GM12878 (cell line): ENCODE data around the gene BSND. TPM values are rescaled to one million over a fixed set of nuclear protein-coding genes. Genes with fewer than 3 reads are reported as not detected.

Experiments used
- ATAC-seq: fragments of 200-7000 bp; cut with Tn5 transposase; 3 replicates; pipeline ENCODE4 v1.9.1; 2020; ENCODE audit warnings: mild to moderate bottlenecking, moderate library complexity
- BruUV-seq: library from RNA; stranded (reverse); fragments of 400-500 nt; replicated peaks from 2 replicates; lab custom pipeline; 2021; lab: Mats Ljungman, UMichigan
- CTCF ChIA-PET: fragments of 300-600 bp; sonication (Branson Sonifier 250); formaldehyde crosslinking; extraction: SDS; loops from one replicate; lab custom pipeline; 2021; ENCODE audit warnings: inconsistent platforms; lab: Yijun Ruan, JAX
- POLR2A ChIA-PET: fragments of 350-600 bp; formaldehyde crosslinking; extraction: SDS; loops from one replicate; lab custom pipeline; 2021; ENCODE audit warnings: inconsistent platforms; lab: Charles Lee
- RAD21 ChIA-PET: fragments of 300-600 bp; sonication (Branson Sonifier 250); formaldehyde crosslinking; loops from one replicate; lab custom pipeline; 2023; ENCODE audit warnings: antibody characterized with exemption; ENCODE audit not compliant: unreplicated experiment; lab: Charles Lee
- SMC1A ChIA-PET: fragments of 300-600 bp; sonication (Branson Sonifier 250); formaldehyde crosslinking; loops from one replicate; lab custom pipeline; 2023; ENCODE audit not compliant: unreplicated experiment, uncharacterized antibody; lab: Charles Lee
- DNase-seq: peaks from one replicate; pipeline ENCODE4 v3.0.0-alpha.2; 2011; ENCODE audit warnings: low read depth, low spot score
- FAIRE-seq: peaks from 3 replicates; lab custom pipeline; 2011; peaks lifted over from hg19 to GRCh38; lab: Jason Lieb, UNC
- H2AFZ ChIP-seq: 2 replicates; pipeline ENCODE4 v1.6.0; 2011; ENCODE audit warnings: low read depth, low read length, control low read depth; ENCODE audit not compliant: control insufficient read depth
- H3K27ac ChIP-seq: 2 replicates; pipeline ENCODE4 v1.5.1; 2011; ENCODE audit warnings: control low read depth; ENCODE audit not compliant: control insufficient read depth, insufficient read depth
- H3K27me3 ChIP-seq, 2 experiments: replicated peaks in 1 of 2; 2 replicates each; pipeline versions ENCODE4 v1.6.0 to v1.6.1; 2011; ENCODE audit warnings: low read length in 1 of 2; ENCODE audit not compliant: control insufficient read depth in 2 of 2, insufficient read depth in 2 of 2
- H3K36me3 ChIP-seq, 2 experiments: 2 replicates each; pipeline ENCODE4 v1.5.1; 2011; ENCODE audit warnings: low read length in 1 of 2; ENCODE audit not compliant: control insufficient read depth in 2 of 2, insufficient read depth in 2 of 2
- H3K4me1 ChIP-seq: 2 replicates; pipeline ENCODE4 v1.6.1; 2011; ENCODE audit warnings: mild to moderate bottlenecking, low read length, moderate library complexity, mixed read lengths; ENCODE audit not compliant: control insufficient read depth, insufficient read depth
- H3K4me2 ChIP-seq: 2 replicates; pipeline ENCODE4 v1.6.0; 2011; ENCODE audit warnings: control low read depth; ENCODE audit not compliant: control insufficient read depth, insufficient read depth
- H3K4me3 ChIP-seq: fragments of 200-600 bp; sonication (generic); 2 replicates; pipeline ENCODE4 v1.5.1; 2016
- H3K79me2 ChIP-seq: 2 replicates; pipeline ENCODE4 v1.6.0; 2011; ENCODE audit warnings: low read length; ENCODE audit not compliant: control insufficient read depth, insufficient read depth
- H3K9ac ChIP-seq: 2 replicates; pipeline ENCODE4 v1.8.0; 2011; ENCODE audit warnings: low read length, control low read depth, mixed read lengths; ENCODE audit not compliant: control insufficient read depth, insufficient read depth
- H3K9me3 ChIP-seq: replicated peaks from 3 replicates; pipeline ENCODE4 v1.5.1; 2011; ENCODE audit warnings: mild to moderate bottlenecking, low read length; ENCODE audit not compliant: control insufficient read depth, insufficient read depth
- H4K20me1 ChIP-seq: 2 replicates; pipeline ENCODE4 v1.6.0; 2011; ENCODE audit not compliant: control insufficient read depth, insufficient read depth
- CHD1 ChIP-seq: IDR thresholded peaks from 2 replicates; pipeline ENCODE4 v1.6.1; 2012; ENCODE audit warnings: low read depth, low read length, improper control_type of control experiment
- CREB1 ChIP-seq: IDR thresholded peaks from 2 replicates; pipeline ENCODE4 v1.6.1; 2012; ENCODE audit warnings: low read depth, mild to moderate bottlenecking, inconsistent platforms
- EZH2 ChIP-seq: IDR thresholded peaks from 2 replicates; pipeline ENCODE4 v1.6.1; 2012; ENCODE audit warnings: low read depth, mild to moderate bottlenecking, control low read depth, inconsistent platforms, low read length, borderline replicate concordance; ENCODE audit not compliant: control insufficient read depth
- KLF5 ChIP-seq: fragments of 450-650 bp; IDR thresholded peaks from 2 replicates; pipeline ENCODE4 v1.6.1; 2014; ENCODE audit warnings: mild to moderate bottlenecking; ENCODE audit not compliant: partially characterized antibody
- MAX ChIP-seq: IDR thresholded peaks from 2 replicates; pipeline ENCODE4 v1.6.1; 2012; ENCODE audit warnings: low read depth, low read length, improper control_type of control experiment
- MEF2B ChIP-seq: fragments of 450-650 bp; IDR thresholded peaks from 2 replicates; pipeline ENCODE4 v1.6.1; 2018; ENCODE audit warnings: mild to moderate bottlenecking, moderate library complexity; ENCODE audit not compliant: partially characterized antibody, poor library complexity, severe bottlenecking
- NFIC ChIP-seq: IDR thresholded peaks from 2 replicates; pipeline ENCODE4 v1.6.1; 2012; ENCODE audit warnings: low read depth, mild to moderate bottlenecking, inconsistent platforms, low read length, moderate library complexity
- RELB ChIP-seq: fragments of 450-650 bp; IDR thresholded peaks from 2 replicates; pipeline ENCODE4 v1.6.1; 2017; ENCODE audit warnings: low read depth, mild to moderate bottlenecking, moderate library complexity
- TBL1XR1 ChIP-seq: IDR thresholded peaks from 2 replicates; pipeline ENCODE4 v1.6.1; 2012; ENCODE audit warnings: low read depth, low read length, improper control_type of control experiment
- TCF3 ChIP-seq: IDR thresholded peaks from 2 replicates; pipeline ENCODE4 v1.6.1; 2012; ENCODE audit warnings: low read depth, mild to moderate bottlenecking, low read length, borderline replicate concordance; ENCODE audit not compliant: insufficient read depth
- YBX1 ChIP-seq: fragments of 450-650 bp; IDR thresholded peaks from 2 replicates; pipeline ENCODE4 v1.6.1; 2016; ENCODE audit warnings: antibody characterized with exemption
- WGBS: methylation state at CpG from one replicate; pipeline ENCODE4 v1.1.6; 2016; ENCODE audit warnings: low lambda C conversion rate; ENCODE audit not compliant: insufficient replicate concordance, insufficient coverage; ENCODE audit errors: missing lambda C conversion rate; 5-methylcytosine and 5-hydroxymethylcytosine counted together
- in situ Hi-C: fragments of 300-500 bp; cut with MboI; formaldehyde crosslinking; loops from 9 replicates; pipeline ENCODE4 v1.14.3; 2018; ENCODE audit warnings: mixed read lengths
- intact Hi-C: fragments of 100-400 bp; cut with micrococcal nuclease; formaldehyde crosslinking; loops from one replicate; pipeline ENCODE4 v1.14.2; 2022; ENCODE audit not compliant: unreplicated experiment
- polyA plus RNA-seq, 11 experiments: library from polyadenylated mRNA; depleted of rRNA in 4 of 11; unstranded in 6 of 11; stranded (reverse) in 5 of 11; fragments of >200 nt; fragmentation: Nextera tagmentation in 4 of 11; fragmentation: Illumina TruSeq in 1 of 11; extraction: Ambion mirVana in 4 of 11; extraction: Trizol in 1 of 11; gene quantifications; 1 replicate in 1 of 11; 2 replicates in 10 of 11; pipeline versions ENCODE4 v1.2.1 to v1.2.3, GENCODE V29; 2011 to 2016; ENCODE audit warnings: inconsistent platforms in 2 of 11, missing spikeins in 2 of 11, low read depth in 1 of 11
- total RNA-seq, 4 experiments: library from RNA; depleted of rRNA in 3 of 4; stranded (reverse); fragments of >200 nt in 3 of 4; fragmentation: Illumina TruSeq in 1 of 4; extraction: Trizol in 1 of 4; gene quantifications; 2 replicates each; pipeline versions ENCODE4 v1.2.1 to v1.2.3, GENCODE V29; 2013 to 2021

Gene BSND
- total and polyA plus RNA-seq, 10 of the 15 experiments (the other 5 are each of a cell fraction or from before 2014, with no cell fraction given) = not detected

GRCh38 chr1:55049271-55049913 is 50.7 kb downstream of the BSND start:
- DNase-seq = no peak
- Histone ChIP-seq H3K27me3 (peaks cover 5 to 7% of the 10 kb centered on the region in 2 experiments; a peak in 3 of 4 replicates), H2AFZ (no peak overlapping the region), H3K27ac (no peak overlapping the region), H3K4me3 (no peak overlapping the region), H3K79me2 (no peaks in the 10 kb centered on the region), H3K9ac (no peak overlapping the region), H3K4me2 (no peak overlapping the region), H3K9me3 (no peaks in the 10 kb centered on the region), H3K36me3 (no peaks in the 10 kb centered on the region), H3K4me1 (no peaks in the 10 kb centered on the region), H4K20me1 (no peaks in the 10 kb centered on the region)
- no peak for TF ChIP-seq MAX
- POLR2A ChIA-PET = no interaction called here
- RAD21 ChIA-PET = no interaction called here
- CTCF ChIA-PET = interaction anchor here (0.6 kb wide), 1 partner anchor 29 kb away, joined by 3 read pairs; no protein-coding TSS in a partner anchor
- SMC1A ChIA-PET = no interaction called here
- 40% methylated on average over 9 of the region's 9 CpGs for WGBS
- in situ Hi-C loops (no loop called here), intact Hi-C loops (no loop called here)
- FAIRE-seq = no peak
- BruUV-seq = no TSS peak
- no peak for ATAC-seq

GRCh38 chr1:55049914-55050278 is 51.2 kb downstream of the BSND start:
- no peak for FAIRE-seq

More at GRCh38 chr1:55049914-55050278, 51.2 kb downstream of the BSND start:
- ATAC-seq (no peak), DNase-seq (no peak)
- SMC1A ChIA-PET = no interaction called here
- H3K79me2 ChIP-seq = no peaks in the 10 kb centered on the region
- no peaks in the 10 kb centered on the region for H3K9me3 ChIP-seq
- H3K36me3 ChIP-seq = no peaks in the 10 kb centered on the region
- peaks cover 5 to 7% of the 10 kb centered on the region in 2 experiments; a peak in 3 of 4 replicates for H3K27me3 ChIP-seq
- H4K20me1 ChIP-seq = no peaks in the 10 kb centered on the region
- in situ Hi-C loops (no loop called here), intact Hi-C loops (no loop called here)
- H3K4me2 ChIP-seq = no peak overlapping the region
- RAD21 ChIA-PET = no interaction called here
- CTCF ChIA-PET = interaction anchor here (0.6 kb wide), 1 partner anchor 29 kb away, joined by 3 read pairs; no protein-coding TSS in a partner anchor
- WGBS = 16% methylated on average over 8 of the region's 9 CpGs
- BruUV-seq = no TSS peak
- no peak overlapping the region for H3K9ac ChIP-seq
- POLR2A ChIA-PET = no interaction called here
- H3K4me1 ChIP-seq = no peaks in the 10 kb centered on the region
- no peak overlapping the region for H2AFZ ChIP-seq
- H3K27ac ChIP-seq = no peak overlapping the region
- no peak for TF ChIP-seq CHD1
- no peak for TF ChIP-seq YBX1
- no peak for TF ChIP-seq RELB
- TF ChIP-seq KLF5 = no peak
- no peak for TF ChIP-seq NFIC
- TF ChIP-seq MEF2B = no peak
- TF ChIP-seq EZH2 = no peak
- TF ChIP-seq TBL1XR1 = no peak
- TF ChIP-seq TCF3 = no peak
- no peak for TF ChIP-seq CREB1
- no peak overlapping the region for H3K4me3 ChIP-seq
